Activated CD8-positive, alpha-beta memory T cell treated with anti-CD3 and anti-CD28 coated beads, Interleukin-2, amount 10 ng/mL, durations not matched to agents 7 days and 5 days (primary cell): ENCODE data around the gene KCMF1. TPM values are rescaled to one million over a fixed set of nuclear protein-coding genes. Genes with fewer than 3 reads are reported as not detected.
A peak's percentile ranks its signal among the peaks of the same experiment; 100 is the strongest.
"Not testable (repeated sequence)": the region's sequence is repeated elsewhere in the genome, so short reads cannot be mapped to it uniquely, and the experiment has no call there.

Source experiments
- ATAC-seq: fragments of 150-1000 bp; cut with Tn5 transposase; one replicate; pipeline ENCODE4 v1.10.0; 2021; ENCODE audit warnings: moderate library complexity
- CTCF ChIA-PET: fragments of 350-600 bp; sonication (Branson Sonifier 250); formaldehyde crosslinking; loops from one replicate; lab custom pipeline; 2021; ENCODE audit warnings: antibody characterized with exemption; lab: Charles Lee
- DNase-seq: peaks from one replicate; pipeline ENCODE4 v3.0.0-alpha.2; 2020
- H3K27ac Mint-ChIP-seq: one replicate; pipeline ENCODE4 v1.8.0; 2021; ENCODE audit warnings: mild to moderate bottlenecking, mixed read lengths
- H3K27me3 Mint-ChIP-seq: one replicate; pipeline ENCODE4 v1.8.0; 2021; ENCODE audit warnings: mixed read lengths
- H3K36me3 Mint-ChIP-seq: one replicate; pipeline ENCODE4 v1.8.0; 2021; ENCODE audit warnings: mild to moderate bottlenecking, mixed read lengths
- H3K4me1 Mint-ChIP-seq: one replicate; pipeline ENCODE4 v1.8.0; 2021; ENCODE audit warnings: mixed read lengths
- H3K4me3 Mint-ChIP-seq: one replicate; pipeline ENCODE4 v1.8.0; 2021; ENCODE audit warnings: mild to moderate bottlenecking, moderate library complexity, mixed read lengths
- H3K9me3 Mint-ChIP-seq: one replicate; pipeline ENCODE4 v1.8.0; 2022; ENCODE audit warnings: low read depth, mixed read lengths
- total RNA-seq, 2 experiments: library from RNA; stranded (reverse); gene quantifications; one replicate each; pipeline ENCODE4 v1.2.3, GENCODE V29; 2021

The KCMF1 gene
- total RNA-seq, 2 experiments from 2014 or later: 78.2 to 89.0 TPM

- Mint-ChIP-seq H3K4me1 (peaks cover 59% of the 10 kb centered on the region), H3K9me3 (no peaks in the 10 kb centered on the region), H3K27me3 (no peaks in the 10 kb centered on the region), H3K36me3 (peaks cover 11% of the 10 kb centered on the region), H3K4me3 (no peak overlapping the region), H3K27ac (no peak overlapping the region)
- CTCF ChIA-PET: interaction anchor here (10.1 kb wide), 1 partner anchor 17 kb away, joined by 121 read pairs; no protein-coding TSS in a partner anchor
- ATAC-seq: no peak
- DNase-seq: no peak
Measured at GRCh38 chr2:84942166-84942565, 28.8 kb upstream of the KCMF1 start.

- no peak for ATAC-seq
- no peaks in the 10 kb centered on the region for H3K27me3 Mint-ChIP-seq
- H3K4me3 Mint-ChIP-seq: no peak overlapping the region
- no peak for DNase-seq
- peaks cover 58% of the 10 kb centered on the region for H3K4me1 Mint-ChIP-seq
- H3K36me3 Mint-ChIP-seq: peaks cover 9% of the 10 kb centered on the region
- peak overlapping the region; percentile 2 for H3K27ac Mint-ChIP-seq
- no peaks in the 10 kb centered on the region for H3K9me3 Mint-ChIP-seq
- CTCF ChIA-PET: interaction anchor here (0.8 to 10.1 kb wide), 2 partner anchors 18 to 463 kb away, joined by 3 to 121 read pairs; no protein-coding TSS in a partner anchor
Measured at GRCh38 chr2:84942964-84943421, 28.0 kb upstream of the KCMF1 start.

- DNase-seq (no peak), ATAC-seq (no peak)
- Mint-ChIP-seq H3K36me3 (peaks cover 9% of the 10 kb centered on the region), H3K4me1 (peaks cover 45% of the 10 kb centered on the region), H3K27ac (no peak overlapping the region), H3K9me3 (no peaks in the 10 kb centered on the region), H3K4me3 (no peak overlapping the region), H3K27me3 (no peaks in the 10 kb centered on the region)
- CTCF ChIA-PET: interaction anchor here (1.3 to 5.5 kb wide), 2 partner anchors 18 to 73 kb away, joined by 3 to 56 read pairs; no protein-coding TSS in a partner anchor
Measured at GRCh38 chr2:84944295-84944909, 26.6 kb upstream of the KCMF1 start.

- H3K27me3 Mint-ChIP-seq: not testable (repeated sequence)
Measured at GRCh38 chr2:84945838-84946203, 25.1 kb upstream of the KCMF1 start.

GRCh38 chr2:84946204-84947009 is 24.6 kb upstream of the KCMF1 start:
- H3K27me3 Mint-ChIP-seq: no peaks in the 10 kb centered on the region
- H3K9me3 Mint-ChIP-seq: no peaks in the 10 kb centered on the region
- CTCF ChIA-PET: interaction anchor here (0.9 to 5.5 kb wide), 17 partner anchors 8 to 64 kb away, joined by 3 to 56 read pairs (median 4); no protein-coding TSS in a partner anchor
- peak overlapping the region; percentile 92 for H3K27ac Mint-ChIP-seq
- H3K36me3 Mint-ChIP-seq: peaks cover 9% of the 10 kb centered on the region
- DNase-seq (peak; percentile 82), ATAC-seq (peak; percentile 94)
- peaks cover 32% of the 10 kb centered on the region for H3K4me1 Mint-ChIP-seq
- H3K4me3 Mint-ChIP-seq: peak overlapping the region; percentile 45

More at GRCh38 chr2:84945838-84946203, 25.1 kb upstream of the KCMF1 start:
- H3K36me3 Mint-ChIP-seq, ATAC-seq, DNase-seq, H3K9me3 Mint-ChIP-seq: not testable (repeated sequence)
- peak overlapping the region; percentile 26 for H3K4me3 Mint-ChIP-seq
- H3K27ac Mint-ChIP-seq: peak overlapping the region; percentile 92
- CTCF ChIA-PET: interaction anchor here (0.9 to 5.5 kb wide), 13 partner anchors 8 to 65 kb away, joined by 3 to 56 read pairs (median 4); no protein-coding TSS in a partner anchor
- H3K4me1 Mint-ChIP-seq: peaks cover 33% of the 10 kb centered on the region

GRCh38 chr2:84947010-84947593 is 23.9 kb upstream of the KCMF1 start:
- peaks cover 32% of the 10 kb centered on the region for H3K4me1 Mint-ChIP-seq
- H3K27ac Mint-ChIP-seq: peak overlapping the region; percentile 92
- H3K9me3 Mint-ChIP-seq: no peaks in the 10 kb centered on the region
- CTCF ChIA-PET: interaction anchor here (0.9 to 5.5 kb wide), 11 partner anchors 9 to 63 kb away, joined by 3 to 56 read pairs (median 4); no protein-coding TSS in a partner anchor
- peaks cover 9% of the 10 kb centered on the region for H3K36me3 Mint-ChIP-seq
- DNase-seq (no peak), ATAC-seq (no peak)
- no peaks in the 10 kb centered on the region for H3K27me3 Mint-ChIP-seq
- peak overlapping the region; percentile 14 for H3K4me3 Mint-ChIP-seq

GRCh38 chr2:84953535-84953934 is 17.4 kb upstream of the KCMF1 start:
- CTCF ChIA-PET: interaction anchor here (2.4 kb wide), 1 partner anchor 62 kb away, joined by 5 read pairs; no protein-coding TSS in a partner anchor
- Mint-ChIP-seq H3K27me3 (no peaks in the 10 kb centered on the region), H3K4me1 (no peaks in the 10 kb centered on the region), H3K9me3 (no peaks in the 10 kb centered on the region), H3K27ac (no peak overlapping the region), H3K36me3 (peaks cover 4% of the 10 kb centered on the region), H3K4me3 (no peak overlapping the region)
- ATAC-seq (no peak), DNase-seq (no peak)

- CTCF ChIA-PET: interaction anchor here (2.4 kb wide), 1 partner anchor 61 kb away, joined by 5 read pairs; no protein-coding TSS in a partner anchor
- Mint-ChIP-seq H3K36me3 (peaks cover 4% of the 10 kb centered on the region), H3K4me3 (no peak overlapping the region), H3K27ac (no peak overlapping the region), H3K9me3 (no peaks in the 10 kb centered on the region), H3K4me1 (no peaks in the 10 kb centered on the region), H3K27me3 (no peaks in the 10 kb centered on the region)
- DNase-seq (no peak), ATAC-seq (no peak)
Measured at GRCh38 chr2:84954329-84954728, 16.6 kb upstream of the KCMF1 start.

GRCh38 chr2:84956334-84957297 is 14.3 kb upstream of the KCMF1 start:
- no peaks in the 10 kb centered on the region for H3K9me3 Mint-ChIP-seq
- peaks cover 8% of the 10 kb centered on the region for H3K36me3 Mint-ChIP-seq
- CTCF ChIA-PET: no interaction called here
- DNase-seq: no peak
- H3K27me3 Mint-ChIP-seq: no peaks in the 10 kb centered on the region
- no peaks in the 10 kb centered on the region for H3K4me1 Mint-ChIP-seq
- no peak for ATAC-seq
- H3K4me3 Mint-ChIP-seq: no peak overlapping the region
- peak overlapping the region; percentile 44 for H3K27ac Mint-ChIP-seq

GRCh38 chr2:84957771-84958134 is 13.2 kb upstream of the KCMF1 start:
- H3K9me3 Mint-ChIP-seq: no peaks in the 10 kb centered on the region
- peaks cover 13% of the 10 kb centered on the region for H3K36me3 Mint-ChIP-seq
- no peak overlapping the region for H3K27ac Mint-ChIP-seq
- ATAC-seq (no peak), DNase-seq (no peak)
- H3K4me1 Mint-ChIP-seq: peaks cover 1% of the 10 kb centered on the region
- no peak overlapping the region for H3K4me3 Mint-ChIP-seq
- CTCF ChIA-PET: interaction anchor here (2.1 kb wide), 1 partner anchor 12 kb away, joined by 7 read pairs; no protein-coding TSS in a partner anchor
- no peaks in the 10 kb centered on the region for H3K27me3 Mint-ChIP-seq

GRCh38 chr2:84958135-84959059 is 12.6 kb upstream of the KCMF1 start:
- Mint-ChIP-seq H3K27ac (no peak overlapping the region), H3K36me3 (peaks cover 19% of the 10 kb centered on the region), H3K27me3 (no peaks in the 10 kb centered on the region), H3K9me3 (no peaks in the 10 kb centered on the region), H3K4me3 (no peak overlapping the region), H3K4me1 (peaks cover 8% of the 10 kb centered on the region)
- DNase-seq (no peak), ATAC-seq (peak; percentile 16)
- CTCF ChIA-PET: interaction anchor here (1.0 to 2.1 kb wide), 2 partner anchors 12 to 33 kb away, joined by 4 to 7 read pairs; no protein-coding TSS in a partner anchor
